Adrenal gland (tissue), 5 donors: ENCODE measurements around the gene NKPD1.

Source experiments
- CTCF ChIP-seq, 6 experiments: fragments of 450-650 bp in 4 of 6; fragments of 200-600 bp in 2 of 6; sonication (generic) in 1 of 6; IDR thresholded peaks; 1 replicate in 5 of 6; 2 replicates in 1 of 6; pipeline versions ENCODE4 v1.5.1 to v1.8.0; 2016 to 2021; ENCODE audit warnings: antibody characterized with exemption in 6 of 6, mild to moderate bottlenecking in 2 of 6, moderate library complexity in 1 of 6
- POLR2A ChIP-seq, 2 donors: fragments of 450-650 bp; IDR thresholded peaks; one replicate each; pipeline ENCODE4 v1.6.1; 2017; ENCODE audit warnings: antibody characterized with exemption in 2 of 2, mild to moderate bottlenecking in 2 of 2, moderate library complexity in 1 of 2
- donor health status: DM: no; HTN: no; CAD: no.

- no peak for TF ChIP-seq CTCF (IDR thresholded peaks at IDR 0.05)
- TF ChIP-seq POLR2A (IDR thresholded peaks at IDR 0.05) = no peak
Observed at GRCh38 chr19:45145270-45146189, 15.3 kb downstream of the NKPD1 start.
